HFFc6 (cell line): ENCODE data around the gene CACNA2D2. TPM values are rescaled to one million over a fixed set of nuclear protein-coding genes. Genes with fewer than 3 reads are reported as not detected.

Source experiments
- DNase-seq: peaks from one replicate; pipeline ENCODE4 v3.0.0-alpha.2; 2018
- H3K27ac Mint-ChIP-seq: 2 replicates; pipeline ENCODE4 v1.8.0; 2020; ENCODE audit warnings: mild to moderate bottlenecking, mixed read lengths
- H3K27me3 Mint-ChIP-seq: 2 replicates; pipeline ENCODE4 v1.8.0; 2021; ENCODE audit warnings: mild to moderate bottlenecking, moderate library complexity, mixed read lengths; ENCODE audit not compliant: insufficient read depth
- H3K36me3 Mint-ChIP-seq: 2 replicates; pipeline ENCODE4 v1.8.0; 2021; ENCODE audit warnings: low read depth, mixed read lengths
- H3K4me1 Mint-ChIP-seq: 2 replicates; pipeline ENCODE4 v1.8.0; 2020; ENCODE audit warnings: low read depth, mixed read lengths
- H3K4me3 Mint-ChIP-seq: 2 replicates; pipeline ENCODE4 v1.8.0; 2020; ENCODE audit warnings: mild to moderate bottlenecking, moderate library complexity, mixed read lengths
- H3K9me3 Mint-ChIP-seq: 2 replicates; pipeline ENCODE4 v1.8.0; 2020; ENCODE audit warnings: mild to moderate bottlenecking, mixed read lengths
- total RNA-seq, 6 experiments: library from RNA; stranded (reverse); fragmentation: NEBNext Ultra II Directional; extraction: Animal tissue kit (Norgen Biotek cat#: 25700); gene quantifications; 2 replicates in 1 of 6; 3 replicates in 5 of 6; pipeline ENCODE4 v1.2.3, GENCODE V29; 2021
- TF ChIP-seq, protein P1 (sequence below): fragments of 200-600 bp; sonication (generic); IDR thresholded peaks from 2 replicates; pipeline ENCODE4 v1.5.0; 2021; ENCODE audit warnings: antibody characterized with exemption, mild to moderate bottlenecking

Gene CACNA2D2
- total RNA-seq, 6 experiments from 2014 or later = 0.09 TPM; not detected in 5

GRCh38 chr3:50340448-50341329, 162.7 kb downstream of the CACNA2D2 start, which contains the start of gene RASSF1:
Gene RASSF1 (minus strand): TSS chr3:50340836. CDS start chr3:50340805, 31 bp downstream.
- H3K27me3 Mint-ChIP-seq = peaks cover 4% of the 10 kb centered on the region
- H3K36me3 Mint-ChIP-seq = peaks cover 23% of the 10 kb centered on the region
- peak; percentile 48 for DNase-seq
- H3K4me3 Mint-ChIP-seq = peak within 1 kb of the TSS; percentile 96
- TF ChIP-seq, protein P1, sequence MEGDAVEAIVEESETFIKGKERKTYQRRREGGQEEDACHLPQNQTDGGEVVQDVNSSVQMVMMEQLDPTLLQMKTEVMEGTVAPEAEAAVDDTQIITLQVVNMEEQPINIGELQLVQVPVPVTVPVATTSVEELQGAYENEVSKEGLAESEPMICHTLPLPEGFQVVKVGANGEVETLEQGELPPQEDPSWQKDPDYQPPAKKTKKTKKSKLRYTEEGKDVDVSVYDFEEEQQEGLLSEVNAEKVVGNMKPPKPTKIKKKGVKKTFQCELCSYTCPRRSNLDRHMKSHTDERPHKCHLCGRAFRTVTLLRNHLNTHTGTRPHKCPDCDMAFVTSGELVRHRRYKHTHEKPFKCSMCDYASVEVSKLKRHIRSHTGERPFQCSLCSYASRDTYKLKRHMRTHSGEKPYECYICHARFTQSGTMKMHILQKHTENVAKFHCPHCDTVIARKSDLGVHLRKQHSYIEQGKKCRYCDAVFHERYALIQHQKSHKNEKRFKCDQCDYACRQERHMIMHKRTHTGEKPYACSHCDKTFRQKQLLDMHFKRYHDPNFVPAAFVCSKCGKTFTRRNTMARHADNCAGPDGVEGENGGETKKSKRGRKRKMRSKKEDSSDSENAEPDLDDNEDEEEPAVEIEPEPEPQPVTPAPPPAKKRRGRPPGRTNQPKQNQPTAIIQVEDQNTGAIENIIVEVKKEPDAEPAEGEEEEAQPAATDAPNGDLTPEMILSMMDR = no peak; the same call in 1 of the 2 replicates
- peak within 1 kb of the TSS; percentile 95 for H3K27ac Mint-ChIP-seq
- no peaks in the 10 kb centered on the region for H3K9me3 Mint-ChIP-seq
- peaks cover 35% of the 10 kb centered on the region for H3K4me1 Mint-ChIP-seq

DNA sequence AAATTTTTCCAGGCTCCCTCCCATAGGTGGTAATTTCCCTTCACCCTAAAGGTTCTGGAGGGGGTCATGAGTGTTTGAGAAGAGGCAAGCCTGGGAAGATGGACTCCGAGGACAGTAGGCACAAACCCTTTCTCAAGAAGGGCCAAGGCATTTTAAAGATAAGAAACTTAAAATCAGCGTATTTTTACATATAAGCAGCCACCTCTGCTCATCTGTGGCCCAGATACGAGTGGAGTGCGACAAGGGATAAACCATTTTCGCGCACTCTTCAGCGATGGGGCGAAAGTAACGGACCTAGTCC, 163.3 kb downstream of the CACNA2D2 start:
- no peak for DNase-seq
- Mint-ChIP-seq H3K36me3 (peaks cover 26% of the 10 kb centered on the region), H3K9me3 (no peaks in the 10 kb centered on the region), H3K4me1 (peaks cover 41% of the 10 kb centered on the region), H3K27me3 (peaks cover 4% of the 10 kb centered on the region), H3K4me3 (peak overlapping the region; percentile 96), H3K27ac (peak overlapping the region; percentile 95)
- TF ChIP-seq, protein P1 = no peak

- peaks cover 46% of the 10 kb centered on the region for H3K4me1 Mint-ChIP-seq
Observed at GRCh38 chr3:50339485-50340146, 163.8 kb downstream of the CACNA2D2 start.

GRCh38 chr3:50338965-50339364, 164.5 kb downstream of the CACNA2D2 start:
- Mint-ChIP-seq H3K4me3 (peak overlapping the region; percentile 96), H3K36me3 (peaks cover 29% of the 10 kb centered on the region), H3K4me1 (peaks cover 52% of the 10 kb centered on the region), H3K27me3 (peaks cover 4% of the 10 kb centered on the region), H3K27ac (peak overlapping the region; percentile 95), H3K9me3 (no peaks in the 10 kb centered on the region)
- DNase-seq = no peak
- TF ChIP-seq, protein P1 = no peak

More at GRCh38 chr3:50339485-50340146, 163.8 kb downstream of the CACNA2D2 start:
- DNase-seq = peak; percentile 57
- TF ChIP-seq, protein P1 = no peak
- H3K9me3 Mint-ChIP-seq = no peaks in the 10 kb centered on the region
- H3K4me3 Mint-ChIP-seq = peak overlapping the region; percentile 96
- peak overlapping the region; percentile 95 for H3K27ac Mint-ChIP-seq
- peaks cover 4% of the 10 kb centered on the region for H3K27me3 Mint-ChIP-seq
- H3K36me3 Mint-ChIP-seq = peaks cover 27% of the 10 kb centered on the region

- DNase-seq = peak; percentile 99
- TF ChIP-seq, protein P1 = no peak
- H3K4me3 Mint-ChIP-seq = peak overlapping the region; percentile 96
- peak overlapping the region; percentile 95 for H3K27ac Mint-ChIP-seq
- H3K9me3 Mint-ChIP-seq = no peaks in the 10 kb centered on the region
- H3K4me1 Mint-ChIP-seq = peaks cover 59% of the 10 kb centered on the region
- peaks cover 6% of the 10 kb centered on the region for H3K27me3 Mint-ChIP-seq
- H3K36me3 Mint-ChIP-seq = peaks cover 34% of the 10 kb centered on the region
Observed at GRCh38 chr3:50337175-50337861, 166.1 kb downstream of the CACNA2D2 start.
